DMS114 treated with DMSO at 0.1 percent for 48 hours (cell line): ENCODE measurements around the gene LRRC52.

Experiments
- DNase-seq: peaks from one replicate; lab custom pipeline; 2025; ENCODE audit not compliant: unreplicated experiment; lab: John Stamatoyannopoulos, UW

The LRRC52 gene

DNA sequence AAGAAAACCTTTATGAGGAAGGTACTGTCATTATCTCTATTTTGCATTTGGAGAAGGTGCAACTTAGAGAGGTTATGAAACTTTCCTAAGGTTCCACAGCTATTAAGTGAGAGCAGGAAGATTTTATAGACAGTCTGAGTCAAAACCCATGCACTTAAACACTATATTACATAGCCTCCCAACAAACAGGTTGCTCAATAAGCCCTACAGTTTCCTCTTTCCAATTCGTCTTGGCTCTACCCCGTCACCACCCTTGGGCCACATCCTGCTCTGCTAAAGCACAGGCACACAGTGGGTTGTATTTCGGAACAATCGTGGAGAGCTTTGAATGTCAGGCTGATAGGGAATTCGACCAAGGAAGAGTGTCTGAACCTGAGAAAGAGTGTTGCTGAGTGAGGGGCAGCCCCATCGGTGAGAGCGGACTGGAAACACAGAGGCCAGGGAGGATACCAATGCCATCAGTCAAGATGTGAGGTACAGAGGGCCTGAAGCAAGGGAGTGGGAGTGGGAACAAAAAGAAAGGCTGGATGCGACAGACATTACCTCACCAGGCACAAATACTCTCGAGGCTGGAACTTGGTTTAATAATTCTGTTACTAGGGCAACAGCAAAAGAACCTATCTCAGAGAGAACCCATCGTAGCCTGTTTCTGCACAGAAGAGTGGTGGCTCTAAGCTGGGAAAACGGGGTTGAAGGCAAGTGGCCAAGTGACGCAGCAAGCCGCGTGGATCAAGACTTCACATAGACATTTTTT lies 6.3 kb upstream of the LRRC52 start:
- DNase-seq: no peak

DNA sequence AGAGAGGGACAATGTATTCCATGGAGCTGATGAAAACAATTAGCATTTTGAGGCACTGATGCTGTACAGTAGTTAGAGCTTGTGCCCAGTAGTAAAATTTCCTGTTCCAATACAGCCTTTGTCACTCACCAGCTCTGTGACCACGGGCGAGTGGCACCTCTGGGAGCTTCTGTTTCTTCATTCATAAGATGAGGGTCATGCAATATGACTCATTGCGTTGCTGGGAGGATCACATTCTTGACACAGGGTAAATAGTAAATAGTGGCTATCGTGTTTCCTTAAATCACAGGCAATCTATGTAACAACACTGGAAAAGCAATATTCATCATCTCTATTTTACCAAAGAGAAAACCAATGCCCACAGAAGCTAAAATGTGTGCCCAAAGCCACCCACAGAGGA lies 4.5 kb upstream of the LRRC52 start:
- no peak for DNase-seq

GRCh38 chr1:165539908-165540307 lies 3.9 kb upstream of the LRRC52 start:
- no peak for DNase-seq

- no peak for DNase-seq
These were observed 1.7 kb upstream of the LRRC52 start for GRCh38 chr1:165542015-165542631.

DNA sequence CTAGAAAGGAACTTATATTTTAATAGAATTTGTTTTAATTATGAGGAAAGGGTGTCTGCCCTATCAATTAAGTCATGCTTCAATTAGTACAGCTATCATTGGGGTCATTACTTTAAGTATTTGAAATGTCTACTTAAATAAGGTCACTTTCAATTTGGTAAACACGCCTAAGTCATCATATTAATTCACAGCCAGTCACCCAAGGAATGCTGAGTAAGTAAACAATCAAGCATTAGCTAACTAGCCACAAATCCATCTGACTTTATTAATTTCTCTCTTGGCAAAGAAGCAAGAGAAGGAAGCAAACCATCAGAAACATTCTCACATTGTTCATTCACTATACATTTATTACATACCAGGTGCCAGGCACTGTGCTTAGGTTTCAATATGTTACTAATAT lies 1.2 kb upstream of the LRRC52 start:
- DNase-seq: no peak

DNA sequence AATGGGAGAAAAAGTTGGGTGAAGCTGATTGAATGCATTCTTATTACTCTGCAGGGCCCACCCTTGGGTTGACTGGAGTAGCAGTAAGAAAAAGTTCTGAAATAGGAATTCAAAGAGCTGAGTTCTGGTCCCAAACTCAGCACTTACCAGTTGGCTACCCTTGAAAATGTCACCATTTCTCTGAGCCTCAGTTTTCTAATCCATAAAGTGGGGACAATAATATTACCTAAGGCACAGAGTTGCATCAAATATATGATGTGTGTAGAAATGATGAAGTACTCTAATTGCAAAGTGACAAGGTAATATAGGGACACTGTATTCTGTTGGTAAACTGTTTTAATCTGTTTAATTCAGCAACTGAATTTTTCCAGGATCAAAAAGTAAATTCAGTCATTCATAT lies 1.2 kb downstream of the LRRC52 start:
- no peak for DNase-seq

DNA sequence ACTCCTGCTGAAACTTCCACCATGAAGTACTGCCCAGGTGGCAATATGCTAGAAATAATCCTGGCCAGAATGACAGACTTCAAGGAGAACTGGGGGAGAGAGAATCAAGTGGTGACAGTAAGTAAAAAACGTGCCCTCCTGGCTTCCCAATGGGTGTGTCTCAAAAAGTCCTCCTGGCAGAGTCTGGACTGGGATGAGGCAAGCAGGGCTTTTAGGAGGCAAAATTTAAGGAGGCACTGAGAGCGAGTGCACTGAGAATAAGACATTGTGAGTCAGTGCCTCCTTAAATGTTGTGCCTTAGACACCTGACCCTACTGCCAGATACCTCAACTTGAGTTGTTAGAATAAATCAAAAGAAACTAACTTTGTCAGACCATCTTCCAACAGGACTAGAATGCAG lies 2.2 kb downstream of the LRRC52 start:
- DNase-seq: no peak

- no peak for DNase-seq
These were observed 6.2 kb downstream of the LRRC52 start for GRCh38 chr1:165549973-165550372.

DNA sequence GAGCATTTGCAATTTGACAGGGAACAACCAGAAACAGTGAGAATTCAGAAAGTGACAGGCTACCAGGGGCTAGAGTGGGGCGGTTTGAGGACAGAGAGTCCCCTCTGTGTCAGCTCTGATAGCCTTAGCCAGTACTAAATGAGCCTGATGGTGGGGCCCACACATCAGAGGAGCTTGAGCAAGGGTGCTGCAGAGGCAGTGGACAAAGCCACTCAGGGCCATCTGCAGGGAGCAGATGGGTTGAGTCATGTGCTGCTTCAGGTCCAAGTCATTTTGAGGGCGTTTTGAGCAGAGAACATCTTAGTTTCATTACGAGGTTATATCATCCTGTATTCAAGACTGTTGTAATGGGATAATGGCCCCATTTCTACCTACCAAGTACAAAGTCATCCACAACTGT lies 7.7 kb downstream of the LRRC52 start:
- no peak for DNase-seq

- DNase-seq: no peak
These were observed 17.3 kb downstream of the LRRC52 start for GRCh38 chr1:165560883-165561656.

DNA sequence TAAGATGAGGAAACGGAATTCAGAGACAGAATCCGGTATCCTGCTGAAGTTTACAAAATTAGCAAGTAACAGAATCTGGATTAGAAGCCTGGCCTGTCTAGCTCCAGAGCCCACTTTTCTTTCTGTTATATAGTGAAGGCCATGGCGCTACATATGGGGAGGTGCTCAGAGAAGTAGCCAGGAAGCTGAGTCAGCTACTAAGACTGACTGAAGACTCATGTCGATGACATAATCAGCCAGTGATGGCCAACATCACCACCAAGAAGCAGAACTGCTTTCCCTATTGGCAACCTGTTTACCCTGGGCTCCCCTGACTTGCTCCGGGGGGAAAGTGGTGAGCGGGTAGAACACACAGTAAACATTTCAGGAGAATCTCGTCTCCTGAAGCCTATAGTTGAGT lies 18.8 kb downstream of the LRRC52 start:
- no peak for DNase-seq

DNA sequence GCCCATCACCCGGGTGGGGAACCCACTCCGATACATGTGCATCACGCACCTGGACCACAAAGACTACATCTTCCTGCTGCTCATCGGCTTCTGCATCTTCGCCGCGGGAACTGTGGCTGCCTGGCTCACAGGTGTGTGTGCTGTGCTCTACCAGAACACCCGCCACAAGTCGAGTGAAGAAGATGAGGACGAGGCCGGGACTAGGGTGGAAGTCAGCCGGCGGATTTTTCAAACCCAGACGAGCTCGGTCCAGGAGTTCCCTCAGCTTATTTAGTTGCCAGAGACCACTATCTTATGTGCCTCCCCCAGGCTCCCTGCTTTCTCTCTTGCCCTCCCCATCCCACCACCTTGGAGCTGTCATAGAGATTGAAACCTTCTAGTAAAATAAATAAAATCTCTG lies 19.8 kb downstream of the LRRC52 start:
- no peak for DNase-seq

- DNase-seq: no peak
These were observed 20.8 kb downstream of the LRRC52 start for GRCh38 chr1:165564561-165564960.

GRCh38 chr1:165565751-165566490 lies 22.1 kb downstream of the LRRC52 start:
- DNase-seq: no peak

DNA sequence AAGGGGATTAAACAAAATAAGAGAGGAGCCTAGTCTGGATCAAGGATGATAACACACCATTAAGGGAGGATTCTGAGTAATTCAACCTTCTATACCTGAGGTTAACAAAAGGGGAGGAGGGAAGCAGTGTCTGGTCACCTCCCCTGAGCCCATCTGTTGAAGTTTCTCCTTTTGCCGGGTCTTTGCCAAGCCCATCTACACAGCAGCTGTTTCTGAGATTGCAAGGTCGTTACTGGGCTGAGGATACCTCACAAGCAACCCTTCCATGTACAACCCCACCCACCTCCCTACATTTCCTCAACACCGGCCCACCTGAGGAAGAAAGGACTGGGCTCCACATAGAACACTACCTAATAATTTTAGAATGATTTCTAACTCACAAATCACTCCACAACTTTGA lies 26.3 kb downstream of the LRRC52 start:
- DNase-seq: no peak

GRCh38 chr1:165573787-165574186 lies 30.0 kb downstream of the LRRC52 start:
- no peak for DNase-seq

GRCh38 chr1:165574295-165574694 lies 30.5 kb downstream of the LRRC52 start:
- DNase-seq: no peak

DNA sequence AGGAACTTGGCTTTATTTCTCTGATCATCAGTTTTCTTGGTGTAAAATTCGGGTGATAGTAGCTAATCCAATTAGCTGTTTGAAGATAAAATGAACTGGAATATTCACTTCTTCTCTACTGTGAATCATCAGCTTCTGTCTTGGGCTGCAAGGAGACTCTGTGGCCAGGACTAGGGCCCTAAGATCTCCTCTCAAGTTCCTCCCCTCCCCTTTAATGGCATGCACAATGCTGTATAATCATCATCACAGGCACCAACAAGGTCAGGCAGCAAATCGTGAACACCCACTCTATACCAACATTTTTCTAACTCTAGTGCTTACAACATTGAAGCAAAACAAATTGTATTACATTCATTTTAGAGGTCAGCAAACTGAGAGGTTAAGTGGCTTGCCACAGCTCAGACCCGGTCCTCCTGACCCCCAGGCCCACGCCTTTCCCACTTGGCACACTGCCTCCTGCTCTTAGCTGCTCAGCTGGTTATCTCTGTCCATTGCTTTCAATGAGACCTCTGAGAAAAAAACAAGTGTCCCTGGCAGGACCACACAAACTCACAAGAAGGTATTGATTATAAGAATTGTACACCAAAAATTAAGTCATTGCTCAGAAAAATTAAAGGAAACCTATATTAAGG lies 31.8 kb downstream of the LRRC52 start:
- no peak for DNase-seq

DNA sequence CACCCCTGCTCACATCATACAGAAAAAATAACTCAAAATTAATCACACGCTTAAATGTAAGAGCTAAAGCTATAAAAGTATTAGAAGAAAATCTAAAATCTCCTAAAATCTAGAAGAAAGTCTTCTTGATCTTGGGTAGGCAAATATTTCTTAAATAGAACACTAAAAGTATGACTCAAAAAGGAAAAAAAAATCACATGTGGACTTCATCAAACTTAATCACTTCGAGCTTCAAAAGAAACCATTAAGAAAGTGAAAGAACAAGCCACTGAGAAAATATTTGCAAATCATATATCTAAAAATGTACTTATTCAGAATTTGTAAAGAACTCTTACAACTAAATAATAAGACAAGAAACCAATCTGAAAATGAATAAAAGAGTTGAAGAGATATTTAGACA lies 32.7 kb downstream of the LRRC52 start:
- no peak for DNase-seq

- DNase-seq: no peak
These were observed 33.9 kb downstream of the LRRC52 start for GRCh38 chr1:165577707-165578106.
